GM18505 (cell line): ENCODE measurements around the gene CMKLR1.

Experiments
- ATAC-seq: cut with Tn5 transposase; IDR thresholded peaks from one replicate; pipeline ENCODE4 v1.9.1; 2021; ENCODE audit not compliant: unreplicated experiment
- POLR2A ChIP-seq: IDR thresholded peaks from 4 replicates; pipeline ENCODE4 v1.6.1; 2011; ENCODE audit warnings: borderline replicate concordance; ENCODE audit not compliant: insufficient read depth, insufficient read length; ENCODE audit errors: extremely low read depth

The CMKLR1 gene

GRCh38 chr12:108369736-108370396 is 30.8 kb upstream of the CMKLR1 start:
- TF ChIP-seq POLR2A, result no peak

GRCh38 chr12:108368089-108368488 is 29.0 kb upstream of the CMKLR1 start:
- ATAC-seq, result no peak
- no peak for TF ChIP-seq POLR2A

More at GRCh38 chr12:108369736-108370396, 30.8 kb upstream of the CMKLR1 start:
- ATAC-seq, result no peak

DNA sequence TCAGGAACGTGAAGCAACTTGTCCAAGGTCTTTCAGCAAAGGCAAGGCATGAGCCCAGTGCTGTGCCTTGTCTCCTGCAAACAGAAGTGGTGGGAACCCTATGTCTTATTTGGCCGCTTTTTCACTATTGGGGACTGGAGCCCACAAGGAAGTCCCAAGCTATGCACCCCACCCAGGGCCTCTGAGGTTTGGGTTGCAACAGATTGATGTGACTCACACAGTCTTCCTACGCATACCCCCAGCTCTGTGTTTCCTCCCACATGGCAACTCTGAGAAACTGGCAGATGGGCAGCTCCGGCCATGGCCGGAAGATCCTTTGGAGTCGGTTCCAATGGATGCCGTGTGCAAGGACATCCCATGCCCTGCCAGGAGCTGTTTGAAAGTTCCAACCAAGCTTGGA is 28.3 kb upstream of the CMKLR1 start:
- ATAC-seq, result no peak
- no peak for TF ChIP-seq POLR2A

- TF ChIP-seq POLR2A, result no peak
- no peak for ATAC-seq
Observed at GRCh38 chr12:108365324-108365723, 26.2 kb upstream of the CMKLR1 start.

GRCh38 chr12:108364879-108365278 is 25.8 kb upstream of the CMKLR1 start:
- TF ChIP-seq POLR2A, result no peak
- no peak for ATAC-seq

DNA sequence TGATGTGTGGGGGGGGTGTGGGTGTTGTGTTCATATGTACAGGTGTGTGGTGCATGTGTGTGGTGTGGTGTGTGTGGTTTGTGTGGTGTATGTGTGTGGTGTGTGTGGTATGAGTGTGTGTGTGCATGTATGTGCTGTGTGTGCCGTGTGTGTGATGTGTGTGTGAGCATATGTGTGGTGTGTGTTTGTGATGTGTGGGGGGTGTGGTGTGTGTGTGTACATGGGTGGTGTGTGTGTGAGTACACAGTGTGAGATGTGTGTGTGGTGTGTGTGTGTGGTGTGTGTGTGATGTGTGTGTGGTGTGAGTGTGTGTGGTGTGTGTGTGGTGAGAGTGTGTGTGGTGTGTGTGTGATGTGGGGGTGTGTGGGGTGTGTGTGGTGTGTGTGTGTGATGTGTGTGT is 24.5 kb upstream of the CMKLR1 start:
- TF ChIP-seq POLR2A, result no peak
- ATAC-seq, result no peak

- ATAC-seq, result no peak
- TF ChIP-seq POLR2A, result no peak
Observed at GRCh38 chr12:108363165-108363564, 24.1 kb upstream of the CMKLR1 start.

DNA sequence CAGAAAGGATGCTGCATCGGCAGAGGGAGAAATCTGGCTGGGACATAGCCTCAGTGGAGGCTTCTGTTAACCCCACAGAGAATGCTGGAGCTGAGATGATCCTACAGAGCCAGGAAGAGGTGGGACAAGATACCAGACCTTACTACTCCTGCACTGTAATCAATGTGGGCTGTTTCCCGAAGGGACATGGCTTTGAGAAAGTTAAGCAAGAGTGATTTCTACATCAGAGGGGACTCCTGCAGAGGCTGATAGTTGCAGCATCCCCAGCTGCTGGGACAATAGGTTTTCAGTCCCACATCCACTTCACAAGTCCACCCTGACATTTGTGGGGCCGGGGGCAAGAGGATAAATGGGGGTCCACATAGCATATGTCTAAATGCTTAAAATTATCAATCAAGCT is 22.5 kb upstream of the CMKLR1 start:
- no peak for ATAC-seq
- TF ChIP-seq POLR2A, result no peak

DNA sequence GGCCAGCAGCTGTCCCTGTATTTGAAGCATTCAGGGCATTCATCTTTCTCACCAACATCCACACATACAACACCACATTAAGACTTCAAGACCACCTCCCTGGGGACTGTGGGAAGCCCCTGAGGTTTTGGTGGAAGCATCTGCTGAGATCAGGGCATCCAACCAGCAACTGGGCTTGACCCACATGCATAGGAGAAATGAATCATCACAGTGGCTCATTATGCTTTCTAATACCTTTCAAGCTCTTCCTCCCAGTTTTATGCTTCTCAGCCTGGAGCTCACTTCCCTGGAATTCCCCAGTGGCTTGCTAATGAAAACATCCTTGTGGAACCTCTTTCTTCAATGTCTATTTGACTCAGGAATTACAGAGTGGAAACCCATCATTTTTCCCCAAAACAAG is 21.4 kb upstream of the CMKLR1 start:
- ATAC-seq, result no peak
- no peak for TF ChIP-seq POLR2A

DNA sequence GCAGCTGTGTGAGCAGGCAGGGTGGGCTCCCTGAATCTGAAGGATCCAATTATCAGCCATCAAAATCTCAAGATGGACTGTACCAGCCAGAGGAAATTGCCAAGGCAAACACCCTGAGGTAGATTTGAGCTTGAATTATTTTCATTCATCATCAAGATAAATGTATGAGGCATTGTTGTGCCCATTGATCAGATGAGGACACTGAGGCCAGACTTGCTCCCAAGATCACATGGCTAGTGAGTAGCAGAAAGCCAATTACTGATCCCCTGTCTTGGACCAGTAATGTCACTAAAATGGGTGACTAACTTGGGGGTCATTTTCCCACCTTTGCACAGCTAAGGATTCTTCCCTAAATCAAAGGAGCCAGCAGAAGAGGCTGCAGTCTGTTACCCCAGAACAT is 20.9 kb upstream of the CMKLR1 start:
- TF ChIP-seq POLR2A, result no peak
- ATAC-seq, result no peak

GRCh38 chr12:108358580-108358965 is 19.5 kb upstream of the CMKLR1 start:
- no peak for ATAC-seq
- TF ChIP-seq POLR2A, result no peak

GRCh38 chr12:108357834-108358579 is 18.9 kb upstream of the CMKLR1 start:
- TF ChIP-seq POLR2A, result no peak
- ATAC-seq, result no peak

DNA sequence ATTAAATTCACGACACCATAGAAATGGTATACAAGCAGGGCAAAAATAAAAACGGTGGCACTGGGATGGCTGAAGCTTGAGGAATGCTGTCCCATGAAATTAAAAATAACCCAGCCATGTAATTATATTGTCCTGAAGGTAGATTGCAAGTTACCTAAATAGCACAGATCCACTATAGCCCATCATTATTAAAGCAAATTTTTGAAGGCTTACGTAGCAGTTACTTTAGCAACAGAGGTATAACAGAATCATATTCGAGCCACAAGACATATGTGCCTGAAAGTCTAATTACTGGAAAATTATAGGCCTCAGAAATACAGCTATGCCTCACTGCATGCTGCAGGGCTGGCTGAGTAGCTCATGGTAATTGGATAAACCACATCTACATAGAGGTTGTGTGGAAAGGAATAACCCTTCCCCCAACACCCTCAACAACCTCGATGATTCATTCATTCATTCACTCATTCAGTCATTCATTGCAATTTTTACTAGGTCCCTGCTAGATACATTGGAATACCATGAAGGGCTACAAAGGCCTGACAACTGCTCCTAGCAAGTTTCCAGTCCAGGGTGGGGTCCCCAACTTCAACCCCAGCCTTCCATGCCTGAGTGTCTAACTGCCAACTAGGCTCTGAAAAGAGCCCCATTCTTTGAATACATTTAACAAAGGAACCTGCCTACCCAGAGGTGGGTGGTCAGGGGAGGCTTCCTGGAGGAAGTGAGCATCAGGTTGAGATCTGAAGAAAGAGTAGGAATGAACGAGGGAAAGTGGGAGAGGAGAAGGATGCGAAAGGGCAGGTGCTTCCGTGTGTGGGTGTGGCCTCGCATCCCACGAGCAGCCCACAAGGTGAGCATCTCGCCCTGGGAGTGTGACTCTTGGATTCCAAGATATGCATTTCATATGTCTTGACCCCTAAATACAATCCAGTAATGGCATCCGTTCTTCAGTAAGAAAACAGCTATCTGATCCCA is 18.0 kb upstream of the CMKLR1 start:
- ATAC-seq, result no peak
- TF ChIP-seq POLR2A, result no peak

DNA sequence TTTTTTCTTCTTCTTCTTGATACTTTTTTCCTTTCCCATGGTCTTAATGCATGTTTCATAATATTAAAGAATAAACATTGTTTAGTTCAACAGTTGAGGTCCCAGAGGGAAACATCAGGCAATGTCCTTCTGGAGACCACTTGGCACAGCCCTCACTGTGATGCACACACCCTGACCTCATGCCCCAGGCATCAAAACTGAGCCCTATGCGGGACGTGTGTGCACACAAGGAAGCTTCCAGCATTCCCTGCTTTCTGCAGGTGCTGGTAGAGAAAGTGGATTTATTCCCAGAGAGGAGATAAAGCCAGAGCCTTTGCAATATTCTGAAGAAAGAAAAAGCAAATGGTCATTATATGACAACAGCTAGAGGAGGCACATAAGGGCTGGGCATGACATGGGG is 16.0 kb upstream of the CMKLR1 start:
- ATAC-seq, result no peak
- TF ChIP-seq POLR2A, result no peak

GRCh38 chr12:108352591-108352990 is 13.5 kb upstream of the CMKLR1 start:
- TF ChIP-seq POLR2A, result no peak
- no peak for ATAC-seq
